Measurements from ENCODE around the gene TRIP6.

The TRIP6 gene

DNA sequence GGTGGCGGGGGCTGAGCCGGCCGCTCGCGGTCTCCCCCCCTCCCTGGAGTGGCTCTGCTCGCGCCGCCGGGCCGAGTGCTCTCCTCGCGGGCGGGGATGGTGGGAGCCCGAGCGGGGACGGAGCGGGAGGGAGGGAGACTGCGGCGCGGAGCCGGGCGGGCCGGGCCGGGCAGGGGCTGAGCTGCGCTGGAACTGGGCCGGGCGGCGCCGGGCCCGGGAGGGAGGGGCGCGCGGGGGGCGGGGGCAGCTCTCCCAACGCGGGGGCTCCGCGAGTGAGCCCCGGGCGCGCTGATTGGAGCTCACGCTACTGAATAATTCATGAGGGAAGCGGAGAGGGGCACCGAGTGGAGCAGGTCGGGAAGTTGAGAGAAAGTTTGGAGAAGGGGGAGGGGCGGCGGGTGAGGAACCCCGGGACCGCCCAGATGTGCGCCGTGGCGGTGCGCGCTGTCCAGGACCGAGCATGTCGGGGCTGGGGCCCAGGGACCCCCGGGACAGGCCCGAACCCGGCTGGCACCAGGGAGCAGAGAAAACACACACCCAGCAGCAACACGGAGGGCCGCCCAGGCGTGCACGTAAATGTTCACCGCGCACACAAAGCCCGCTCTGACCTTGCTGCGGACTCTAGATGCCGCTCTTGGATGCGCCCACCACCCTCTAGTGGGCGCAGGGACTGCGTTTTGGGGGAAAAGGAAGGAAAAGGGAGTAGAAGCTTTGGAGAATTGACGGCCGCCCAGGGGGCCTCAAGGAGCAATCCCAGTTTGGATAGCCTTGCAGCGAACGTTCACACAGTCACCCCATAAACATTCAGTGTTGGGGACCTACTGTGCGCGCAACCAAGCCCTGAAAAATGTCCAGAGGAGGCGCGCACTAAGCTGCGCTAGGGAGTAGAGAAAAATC lies 39.6 kb upstream of the TRIP6 start, which contains the start of gene EPHB4:
EPHB4 (minus strand) TSS at position 194 of the 897 bp plus-strand sequence. CDS start 493 bp downstream, outside the sequence.
- Histone ChIP-seq H3K9me3 (ENCODE audit: control extremely low read depth in 1 of 5, control insufficient read depth in 4 of 5, insufficient read depth in 2 of 5, low read depth in 1 of 5, low read length in 4 of 5) (no peaks in the 10 kb centered on the region), H3K36me3 (ENCODE audit: control insufficient read depth in 4 of 4, insufficient read depth in 4 of 4, low read length in 3 of 4) (peaks cover 0 to 4% (median 2%) of the 10 kb centered on the region in 4 experiments), H3K4me1 (ENCODE audit: control extremely low read depth in 1 of 4, control insufficient read depth in 4 of 4, insufficient read depth in 4 of 4, low read length in 3 of 4) (peaks cover 0 to 36% (median 34%) of the 10 kb centered on the region in 4 experiments), H3K4me3 (ENCODE audit: control insufficient read depth in 1 of 7, extremely low read depth in 1 of 7, insufficient read depth in 4 of 7, low read depth in 2 of 7, low read length in 6 of 7) (peak within 1 kb of the TSS; percentile 50 to 81 (median 65)), H3K27me3 (replicated peaks in 2 of 5; ENCODE audit: control insufficient read depth in 4 of 5, insufficient read depth in 5 of 5, low read length in 4 of 5) (peaks cover 0 to 11% (median 0%) of the 10 kb centered on the region in 5 experiments), H3K27ac (ENCODE audit: insufficient read depth in 1 of 2, low read depth in 1 of 2, low read length in 2 of 2, poor library complexity in 1 of 2, severe bottlenecking in 2 of 2) (peak within 1 kb of the TSS in 1 of 2 experiments; percentile 49)
- WGBS (ENCODE audit: insufficient coverage): 0% methylated on average over 43 of the region's 80 CpGs
- ChIA-PET POLR2A (interaction anchor here (0.6 kb wide), 1 partner anchor 1594 kb away, joined by 5 read pairs; no protein-coding TSS in a partner anchor), CTCF (interaction anchor here (0.6 to 13.2 kb wide), 12 partner anchors 16 to 364 kb away, joined by 3 to 108 read pairs (median 3); partner anchors contain the start of gene SLC12A9)
- DNase-seq: peak in 2 of 3 donors; percentile 39 to 70

DNA sequence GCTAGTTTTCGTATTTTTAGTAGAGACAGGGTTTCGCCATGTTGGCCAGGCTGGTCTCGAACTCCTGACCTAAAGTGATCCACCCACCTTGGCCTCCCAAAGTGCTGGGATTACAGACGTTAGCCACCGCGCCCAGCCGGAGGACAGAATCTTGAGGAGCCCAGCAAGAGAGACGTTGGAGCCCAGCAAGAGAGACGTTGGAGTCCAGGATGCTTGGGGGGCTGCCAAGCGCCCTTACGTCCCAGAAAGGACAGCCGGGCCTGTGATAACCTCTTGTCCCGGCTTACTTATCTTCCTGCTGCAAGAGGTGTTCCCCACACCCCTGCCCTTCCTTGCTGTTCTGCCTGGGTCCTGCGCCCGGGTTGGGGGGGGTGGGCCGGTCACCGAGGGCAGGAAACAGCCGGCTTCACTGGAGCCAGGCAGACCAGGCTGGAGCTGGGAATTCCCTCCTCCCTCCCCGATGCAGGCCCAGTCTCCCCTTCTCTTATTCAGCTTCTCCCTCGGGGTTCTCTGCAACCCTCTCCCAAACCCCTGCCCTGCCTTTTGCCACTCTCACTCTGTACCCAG lies 38.0 kb upstream of the TRIP6 start:
- H3K27ac ChIP-seq (ENCODE audit: insufficient read depth in 1 of 2, low read depth in 1 of 2, low read length in 2 of 2, poor library complexity in 1 of 2, severe bottlenecking in 2 of 2): peak overlapping the region in 1 of 2 experiments; percentile 49
- peaks cover 0 to 11% (median 0%) of the 10 kb centered on the region in 5 experiments for H3K27me3 ChIP-seq (replicated peaks in 2 of 5; ENCODE audit: control insufficient read depth in 4 of 5, insufficient read depth in 5 of 5, low read length in 4 of 5)
- 24% methylated on average over 19 of the region's 20 CpGs for WGBS (ENCODE audit: insufficient coverage)
- ChIA-PET POLR2A (interaction anchor here (0.6 to 1.1 kb wide), 2 partner anchors 60 to 1174 kb away, joined by 3 read pairs; partner anchors contain the start of gene UFSP1), CTCF (interaction anchor here (1.0 to 13.2 kb wide), 3 partner anchors 22 to 117 kb away, joined by 3 to 108 read pairs (median 12); partner anchors contain the start of gene SLC12A9)
- DNase-seq: peak in 2 of 3 donors; percentile 23 to 51
- no peaks in the 10 kb centered on the region for H3K36me3 ChIP-seq (ENCODE audit: control insufficient read depth in 4 of 4, insufficient read depth in 4 of 4, low read length in 3 of 4)
- H3K4me1 ChIP-seq (ENCODE audit: control extremely low read depth in 1 of 4, control insufficient read depth in 4 of 4, insufficient read depth in 4 of 4, low read length in 3 of 4): peaks cover 0 to 36% (median 34%) of the 10 kb centered on the region in 4 experiments
- H3K9me3 ChIP-seq (ENCODE audit: control extremely low read depth in 1 of 5, control insufficient read depth in 4 of 5, insufficient read depth in 2 of 5, low read depth in 1 of 5, low read length in 4 of 5): no peaks in the 10 kb centered on the region
- peak overlapping the region in 2 of 7 experiments; percentile 28 to 81 for H3K4me3 ChIP-seq (ENCODE audit: control insufficient read depth in 1 of 7, extremely low read depth in 1 of 7, insufficient read depth in 4 of 7, low read depth in 2 of 7, low read length in 6 of 7)

DNA sequence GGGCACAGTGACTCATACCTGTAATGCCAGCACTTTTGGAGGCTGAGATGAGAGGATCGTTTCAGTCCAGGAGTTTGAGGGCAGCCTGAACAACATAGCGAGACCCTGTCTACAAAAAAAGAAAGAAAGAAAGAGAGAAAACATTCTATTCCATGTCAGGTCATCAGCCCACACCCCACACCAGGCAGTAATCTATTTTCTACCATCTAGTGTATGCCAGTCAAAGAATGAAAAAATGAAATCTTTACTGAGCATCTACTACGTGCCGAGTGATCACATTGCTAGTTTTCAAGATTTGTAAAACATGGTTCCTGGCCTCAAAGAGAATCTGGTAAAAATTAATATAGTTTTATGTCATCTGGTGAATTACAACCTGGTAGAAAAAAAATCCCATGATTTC lies 36.8 kb upstream of the TRIP6 start:
- Histone ChIP-seq H3K4me1 (ENCODE audit: control extremely low read depth in 1 of 4, control insufficient read depth in 4 of 4, insufficient read depth in 4 of 4, low read length in 3 of 4) (peaks cover 0 to 36% (median 34%) of the 10 kb centered on the region in 4 experiments), H3K27me3 (replicated peaks in 2 of 5; ENCODE audit: control insufficient read depth in 4 of 5, insufficient read depth in 5 of 5, low read length in 4 of 5) (peaks cover 0 to 9% (median 0%) of the 10 kb centered on the region in 5 experiments), H3K36me3 (ENCODE audit: control insufficient read depth in 4 of 4, insufficient read depth in 4 of 4, low read length in 3 of 4) (no peaks in the 10 kb centered on the region), H3K9me3 (ENCODE audit: control extremely low read depth in 1 of 5, control insufficient read depth in 4 of 5, insufficient read depth in 2 of 5, low read depth in 1 of 5, low read length in 4 of 5) (no peaks in the 10 kb centered on the region), H3K27ac (ENCODE audit: insufficient read depth in 1 of 2, low read depth in 1 of 2, low read length in 2 of 2, poor library complexity in 1 of 2, severe bottlenecking in 2 of 2) (no peak overlapping the region), H3K4me3 (ENCODE audit: control insufficient read depth in 1 of 7, extremely low read depth in 1 of 7, insufficient read depth in 4 of 7, low read depth in 2 of 7, low read length in 6 of 7) (no peak overlapping the region)
- ChIA-PET POLR2A (no interaction called here), CTCF (interaction anchor here (13.2 kb wide), 1 partner anchor 26 kb away, joined by 108 read pairs; no protein-coding TSS in a partner anchor)
- no peak for DNase-seq
- 93% methylated on average over 3 of the region's 4 CpGs for WGBS (ENCODE audit: insufficient coverage)

DNA sequence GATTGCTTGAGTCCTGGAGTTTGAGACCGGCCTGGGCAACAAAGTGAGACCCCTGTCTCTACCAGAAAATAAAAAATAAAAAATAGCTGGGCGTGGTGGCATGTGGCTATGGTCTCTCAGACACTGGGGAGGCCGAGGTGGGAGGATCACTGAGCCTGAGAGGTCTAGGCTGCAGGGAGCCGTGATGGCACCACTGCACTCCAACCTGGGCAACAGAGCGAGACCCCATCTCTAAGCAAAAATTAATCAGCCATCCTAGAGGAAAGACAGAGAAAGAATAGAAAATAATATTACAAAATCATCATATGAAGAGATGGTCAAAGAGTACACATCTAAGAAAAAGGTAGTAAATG lies 34.9 kb upstream of the TRIP6 start:
- H3K4me1 ChIP-seq (ENCODE audit: control extremely low read depth in 1 of 4, control insufficient read depth in 4 of 4, insufficient read depth in 4 of 4, low read length in 3 of 4): peaks cover 0 to 37% (median 27%) of the 10 kb centered on the region in 4 experiments
- H3K27me3 ChIP-seq (replicated peaks in 2 of 5; ENCODE audit: control insufficient read depth in 4 of 5, insufficient read depth in 5 of 5, low read length in 4 of 5): peaks cover 0 to 6% (median 0%) of the 10 kb centered on the region in 5 experiments
- H3K36me3 ChIP-seq (ENCODE audit: control insufficient read depth in 4 of 4, insufficient read depth in 4 of 4, low read length in 3 of 4): no peaks in the 10 kb centered on the region
- no peak for DNase-seq
- H3K9me3 ChIP-seq (ENCODE audit: control extremely low read depth in 1 of 5, control insufficient read depth in 4 of 5, insufficient read depth in 2 of 5, low read depth in 1 of 5, low read length in 4 of 5): no peaks in the 10 kb centered on the region
- H3K27ac ChIP-seq (ENCODE audit: insufficient read depth in 1 of 2, low read depth in 1 of 2, low read length in 2 of 2, poor library complexity in 1 of 2, severe bottlenecking in 2 of 2): no peak overlapping the region
- ChIA-PET POLR2A (no interaction called here), CTCF (interaction anchor here (0.7 to 13.2 kb wide), 4 partner anchors 10 to 167 kb away, joined by 3 to 108 read pairs (median 23); partner anchors contain the start of gene SLC12A9)
- H3K4me3 ChIP-seq (ENCODE audit: control insufficient read depth in 1 of 7, extremely low read depth in 1 of 7, insufficient read depth in 4 of 7, low read depth in 2 of 7, low read length in 6 of 7): no peak overlapping the region
- 94% methylated on average over 3 of the region's 5 CpGs for WGBS (ENCODE audit: insufficient coverage)

DNA sequence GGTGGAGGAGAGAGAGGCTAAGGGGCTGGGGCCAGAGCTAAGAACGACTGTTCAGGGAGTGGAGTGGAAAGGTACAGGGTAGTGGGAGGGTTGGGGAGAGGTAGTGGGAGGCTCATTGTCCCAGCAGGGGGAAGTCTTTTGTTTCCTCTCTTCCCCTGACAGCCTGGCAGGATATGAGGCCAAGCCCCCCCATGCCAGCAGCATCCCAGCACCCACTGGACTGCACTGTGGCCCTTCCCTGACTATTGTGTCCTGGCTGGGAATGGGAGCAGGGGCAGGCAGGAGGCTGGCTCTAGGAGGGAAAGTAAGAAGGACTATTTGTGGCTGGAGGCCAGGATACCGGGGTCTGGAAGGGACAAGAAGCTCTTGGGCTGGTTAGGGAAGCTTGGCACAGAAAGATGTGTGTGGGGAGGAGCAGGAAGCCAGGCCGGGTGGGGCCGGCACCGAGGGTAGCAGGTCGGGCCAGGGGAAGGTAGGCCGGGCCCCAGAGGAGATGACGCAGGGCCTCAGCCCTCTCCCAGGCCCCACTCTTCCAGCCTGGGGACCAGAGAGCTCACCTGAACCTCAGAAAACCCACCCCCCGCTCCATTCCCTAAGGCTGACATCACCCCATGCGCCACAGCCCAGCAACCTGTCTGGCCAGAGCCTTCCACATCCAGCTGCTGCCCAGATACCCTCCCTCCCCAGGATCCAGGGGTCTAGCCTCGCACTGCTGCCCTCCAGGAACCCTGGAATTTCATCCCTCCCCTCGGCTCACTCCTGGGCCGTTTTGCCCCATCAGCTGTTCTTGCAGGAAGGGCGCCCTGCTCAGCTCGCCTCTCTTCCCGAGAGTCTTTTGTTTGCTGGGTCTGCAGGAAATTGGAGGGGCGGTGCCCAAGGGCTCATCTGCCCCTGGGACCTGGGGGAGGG lies 31.0 kb upstream of the TRIP6 start:
- H3K27ac ChIP-seq (ENCODE audit: insufficient read depth in 1 of 2, low read depth in 1 of 2, low read length in 2 of 2, poor library complexity in 1 of 2, severe bottlenecking in 2 of 2): peak overlapping the region in 1 of 2 experiments; percentile 64
- peak in 1 of 3 donors; percentile 40 for DNase-seq
- 18% methylated on average over 11 of the region's 17 CpGs for WGBS (ENCODE audit: insufficient coverage)
- ChIA-PET CTCF (interaction anchor here (0.9 to 6.3 kb wide), 5 partner anchors 14 to 223 kb away, joined by 3 to 43 read pairs (median 5); partner anchors contain the start of gene SLC12A9), POLR2A (no interaction called here)
- peak overlapping the region in 3 of 7 experiments; percentile 14 to 72 (median 44) for H3K4me3 ChIP-seq (ENCODE audit: control insufficient read depth in 1 of 7, extremely low read depth in 1 of 7, insufficient read depth in 4 of 7, low read depth in 2 of 7, low read length in 6 of 7)
- no peaks in the 10 kb centered on the region for H3K36me3 ChIP-seq (ENCODE audit: control insufficient read depth in 4 of 4, insufficient read depth in 4 of 4, low read length in 3 of 4)
- H3K4me1 ChIP-seq (ENCODE audit: control extremely low read depth in 1 of 4, control insufficient read depth in 4 of 4, insufficient read depth in 4 of 4, low read length in 3 of 4): peaks cover 0 to 19% (median 11%) of the 10 kb centered on the region in 4 experiments
- H3K9me3 ChIP-seq (ENCODE audit: control extremely low read depth in 1 of 5, control insufficient read depth in 4 of 5, insufficient read depth in 2 of 5, low read depth in 1 of 5, low read length in 4 of 5): no peaks in the 10 kb centered on the region
- no peaks in the 10 kb centered on the region for H3K27me3 ChIP-seq (replicated peaks in 2 of 5; ENCODE audit: control insufficient read depth in 4 of 5, insufficient read depth in 5 of 5, low read length in 4 of 5)

DNA sequence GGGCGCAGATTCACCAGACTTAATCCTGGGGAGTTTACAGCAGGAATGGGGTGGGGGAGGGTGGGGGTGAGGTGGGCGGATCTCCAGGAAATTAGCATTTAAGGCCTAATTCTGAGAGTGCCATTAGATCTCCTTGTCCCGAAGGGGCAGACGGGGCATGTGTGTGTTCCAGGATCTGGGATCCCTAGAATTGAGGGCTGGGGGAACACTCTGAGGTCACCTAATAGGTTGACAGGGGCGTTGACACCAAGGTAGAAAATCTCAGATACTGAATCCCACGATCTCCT lies 30.4 kb upstream of the TRIP6 start:
- POLR2A ChIA-PET: no interaction called here
- 61% methylated on average over 4 of the region's 6 CpGs for WGBS (ENCODE audit: insufficient coverage)
- peaks cover 0 to 19% (median 11%) of the 10 kb centered on the region in 4 experiments for H3K4me1 ChIP-seq (ENCODE audit: control extremely low read depth in 1 of 4, control insufficient read depth in 4 of 4, insufficient read depth in 4 of 4, low read length in 3 of 4)
- H3K27ac ChIP-seq (ENCODE audit: insufficient read depth in 1 of 2, low read depth in 1 of 2, low read length in 2 of 2, poor library complexity in 1 of 2, severe bottlenecking in 2 of 2): peak overlapping the region in 1 of 2 experiments; percentile 64
- no peaks in the 10 kb centered on the region for H3K36me3 ChIP-seq (ENCODE audit: control insufficient read depth in 4 of 4, insufficient read depth in 4 of 4, low read length in 3 of 4)
- peak overlapping the region in 5 of 7 experiments; percentile 39 to 72 (median 59) for H3K4me3 ChIP-seq (ENCODE audit: control insufficient read depth in 1 of 7, extremely low read depth in 1 of 7, insufficient read depth in 4 of 7, low read depth in 2 of 7, low read length in 6 of 7)
- H3K27me3 ChIP-seq (replicated peaks in 2 of 5; ENCODE audit: control insufficient read depth in 4 of 5, insufficient read depth in 5 of 5, low read length in 4 of 5): no peaks in the 10 kb centered on the region
- no peaks in the 10 kb centered on the region for H3K9me3 ChIP-seq (ENCODE audit: control extremely low read depth in 1 of 5, control insufficient read depth in 4 of 5, insufficient read depth in 2 of 5, low read depth in 1 of 5, low read length in 4 of 5)
- CTCF ChIA-PET: interaction anchor here (1.5 to 6.3 kb wide), 3 partner anchors 14 to 224 kb away, joined by 4 to 43 read pairs (median 5); partner anchors contain the start of gene SLC12A9
- no peak for DNase-seq
